MM.1S (cell line): Measurements from ENCODE around the gene ERCC6.

Experiments used
- DNase-seq: peaks from one replicate; pipeline ENCODE4 v3.0.0-alpha.2; 2015
- H2AFZ ChIP-seq: fragments of 300-600 bp; sonication (generic); 2 replicates; pipeline ENCODE4 v1.6.0; 2016; ENCODE audit warnings: antibody characterized with exemption, low read length
- H3F3A ChIP-seq: fragments of 300-600 bp; sonication (generic); 2 replicates; pipeline ENCODE4 v1.6.1; 2016; ENCODE audit warnings: mild to moderate bottlenecking, antibody characterized with exemption, low read length, moderate library complexity, mixed read lengths; ENCODE audit not compliant: insufficient read depth
- H3K27ac ChIP-seq: fragments of 300-600 bp; sonication (generic); 2 replicates; pipeline ENCODE4 v1.5.1; 2016; ENCODE audit warnings: mild to moderate bottlenecking, low read length
- H3K27me3 ChIP-seq: fragments of 300-600 bp; sonication (generic); replicated peaks from 2 replicates; pipeline ENCODE4 v1.6.0; 2016; ENCODE audit warnings: low read length; ENCODE audit not compliant: insufficient read depth
- H3K36me3 ChIP-seq: fragments of 300-600 bp; sonication (generic); replicated peaks from 2 replicates; pipeline ENCODE4 v1.6.1; 2016; ENCODE audit warnings: mild to moderate bottlenecking, low read length, mixed read lengths; ENCODE audit not compliant: insufficient read depth
- H3K4me1 ChIP-seq: fragments of 300-600 bp; sonication (generic); 2 replicates; pipeline ENCODE4 v1.6.1; 2016; ENCODE audit warnings: low read length, mixed read lengths
- H3K4me2 ChIP-seq: fragments of 300-600 bp; sonication (generic); 2 replicates; pipeline ENCODE4 v1.6.0; 2016; ENCODE audit warnings: low read depth, low read length
- H3K4me3 ChIP-seq: fragments of 300-600 bp; sonication (generic); 2 replicates; pipeline ENCODE4 v1.5.1; 2016; ENCODE audit warnings: low read length, mixed read lengths
- H3K79me2 ChIP-seq: fragments of 300-600 bp; sonication (generic); 2 replicates; pipeline ENCODE4 v1.6.1; 2016; ENCODE audit warnings: mixed run types, low read length, mixed read lengths
- H3K9ac ChIP-seq: fragments of 300-600 bp; sonication (generic); 2 replicates; pipeline ENCODE4 v1.6.1; 2016; ENCODE audit warnings: low read length, mixed read lengths
- H3K9me2 ChIP-seq: fragments of 300-600 bp; sonication (generic); replicated peaks from 2 replicates; pipeline ENCODE4 v1.6.1; 2016; ENCODE audit warnings: mild to moderate bottlenecking, low read length, mixed read lengths; ENCODE audit not compliant: insufficient read depth
- H3K9me3 ChIP-seq: fragments of 300-600 bp; sonication (generic); replicated peaks from 2 replicates; pipeline ENCODE4 v1.6.1; 2016; ENCODE audit warnings: mild to moderate bottlenecking, low read length, mixed read lengths; ENCODE audit not compliant: insufficient read depth
- H4K20me1 ChIP-seq: fragments of 300-600 bp; sonication (generic); 2 replicates; pipeline ENCODE4 v1.6.1; 2016; ENCODE audit warnings: mild to moderate bottlenecking, low read length, moderate library complexity, mixed read lengths; ENCODE audit not compliant: insufficient read depth
- CTCF ChIP-seq: fragments of 300-600 bp; sonication (generic); IDR thresholded peaks from 2 replicates; pipeline ENCODE4 v1.5.1; 2016; ENCODE audit warnings: antibody characterized with exemption, low read length, mixed read lengths
- EZH2 ChIP-seq: fragments of 300-600 bp; sonication (generic); optimal IDR thresholded peaks from 2 replicates; pipeline ENCODE3; 2017; ENCODE audit warnings: low read depth, mild to moderate bottlenecking, antibody characterized with exemption, low read length, mixed read lengths
- EZH2phosphoT487 ChIP-seq: fragments of 300-600 bp; sonication (generic); IDR thresholded peaks from 2 replicates; pipeline ENCODE4 v1.6.1; 2018; ENCODE audit warnings: antibody characterized with exemption, low read length

ERCC6 gene

GRCh38 chr10:49564461-49565009 lies 25.6 kb upstream of the ERCC6 start:
- Histone ChIP-seq H3K27me3 (no peaks in the 10 kb centered on the region), H4K20me1 (no peaks in the 10 kb centered on the region), H3K9me3 (no peaks in the 10 kb centered on the region), H3K9me2 (no peaks in the 10 kb centered on the region), H3K4me2 (no peak overlapping the region), H3K4me1 (no peaks in the 10 kb centered on the region), H2AFZ (no peak overlapping the region), H3K27ac (no peak overlapping the region), H3K79me2 (no peaks in the 10 kb centered on the region), H3F3A (no peaks in the 10 kb centered on the region), H3K4me3 (no peak overlapping the region), H3K9ac (no peak overlapping the region), H3K36me3 (no peaks in the 10 kb centered on the region)
- TF ChIP-seq CTCF, result no peak
- TF ChIP-seq EZH2phosphoT487, result no peak
- TF ChIP-seq EZH2, result no peak
- no peak for DNase-seq

- Histone ChIP-seq H3K4me1 (no peaks in the 10 kb centered on the region), H3K36me3 (no peaks in the 10 kb centered on the region), H2AFZ (no peak overlapping the region), H3K4me2 (no peak overlapping the region), H3K9me3 (no peaks in the 10 kb centered on the region), H4K20me1 (no peaks in the 10 kb centered on the region), H3K9ac (no peak overlapping the region), H3K9me2 (no peaks in the 10 kb centered on the region), H3K27me3 (no peaks in the 10 kb centered on the region), H3F3A (no peaks in the 10 kb centered on the region), H3K27ac (no peak overlapping the region), H3K79me2 (no peaks in the 10 kb centered on the region), H3K4me3 (no peak overlapping the region)
- DNase-seq, result no peak
- TF ChIP-seq CTCF (no peak), EZH2phosphoT487 (no peak), EZH2 (no peak)
Measured at GRCh38 chr10:49562893-49563292, 24.0 kb upstream of the ERCC6 start.

GRCh38 chr10:49560526-49560925 lies 21.6 kb upstream of the ERCC6 start:
- Histone ChIP-seq H2AFZ (no peak overlapping the region), H3K79me2 (no peaks in the 10 kb centered on the region), H3K9me3 (no peaks in the 10 kb centered on the region), H3K9ac (no peak overlapping the region), H3K27me3 (no peaks in the 10 kb centered on the region), H3F3A (no peaks in the 10 kb centered on the region), H4K20me1 (no peaks in the 10 kb centered on the region), H3K36me3 (no peaks in the 10 kb centered on the region), H3K27ac (no peak overlapping the region), H3K4me3 (no peak overlapping the region), H3K4me2 (no peak overlapping the region), H3K4me1 (no peaks in the 10 kb centered on the region), H3K9me2 (no peaks in the 10 kb centered on the region)
- DNase-seq, result no peak
- TF ChIP-seq CTCF (no peak), EZH2 (no peak), EZH2phosphoT487 (no peak)
